H1 (cell line): Measurements from ENCODE around the gene GCK. TPM values are rescaled to one million over a fixed set of nuclear protein-coding genes. Genes with fewer than 3 reads are reported as not detected.
A peak's percentile ranks its signal among the peaks of the same experiment; 100 is the strongest.

Source experiments
- CTCF ChIA-PET: fragments of 300-600 bp; sonication (Branson Sonifier 250); formaldehyde crosslinking; loops from one replicate; lab custom pipeline; 2021; ENCODE audit not compliant: partially characterized antibody; lab: Charles Lee
- POLR2A ChIA-PET: fragments of 300-600 bp; sonication (Branson Sonifier 250); formaldehyde crosslinking; loops from one replicate; lab custom pipeline; 2021; ENCODE audit warnings: inconsistent platforms; ENCODE audit not compliant: partially characterized antibody; lab: Charles Lee
- DNase-seq, 2 experiments: peaks; one replicate each; pipeline versions ENCODE4 v3.0.0 to v3.0.0-alpha.2; 2010 to 2022; ENCODE audit warnings: low spot score in 2 of 2, low read depth in 1 of 2, mixed read lengths in 1 of 2
- FAIRE-seq: peaks from 2 replicates; lab custom pipeline; 2011; peaks lifted over from hg19 to GRCh38; lab: Jason Lieb, UNC
- H2AFZ ChIP-seq: 2 replicates; pipeline ENCODE4 v1.8.1; 2012; ENCODE audit warnings: low read length, inconsistent platforms
- H2AK5ac ChIP-seq: 2 replicates; pipeline ENCODE4 v1.6.1; 2013; ENCODE audit warnings: low read depth, low read length
- H2BK120ac ChIP-seq: replicated peaks from 2 replicates; pipeline ENCODE3; 2013; ENCODE audit warnings: low read depth, low read length, inconsistent platforms
- H2BK12ac ChIP-seq: 2 replicates; pipeline ENCODE4 v1.6.1; 2013; ENCODE audit warnings: low read depth, low read length
- H2BK15ac ChIP-seq: 2 replicates; pipeline ENCODE4 v1.6.1; 2013; ENCODE audit warnings: low read length
- H2BK20ac ChIP-seq: 2 replicates; pipeline ENCODE4 v1.6.1; 2013; ENCODE audit warnings: low read length
- H2BK5ac ChIP-seq: 2 replicates; pipeline ENCODE4 v1.6.1; 2013; ENCODE audit warnings: low read depth, low read length
- H3K14ac ChIP-seq: 2 replicates; pipeline ENCODE4 v1.6.1; 2013; ENCODE audit warnings: inconsistent platforms; ENCODE audit not compliant: insufficient read length
- H3K18ac ChIP-seq: 2 replicates; pipeline ENCODE4 v1.6.1; 2013; ENCODE audit warnings: low read length; ENCODE audit errors: extremely low read depth
- H3K23ac ChIP-seq: 2 replicates; pipeline ENCODE4 v1.6.1; 2013; ENCODE audit warnings: inconsistent platforms; ENCODE audit not compliant: insufficient read length
- H3K23me2 ChIP-seq: 2 replicates; pipeline ENCODE4 v1.6.1; 2013; ENCODE audit warnings: low read depth, low read length
- H3K27ac ChIP-seq: 2 replicates; pipeline ENCODE4 v1.6.1; 2011; ENCODE audit warnings: low read depth, low read length, inconsistent platforms
- H3K27me3 ChIP-seq, 4 experiments: replicated peaks in 1 of 4; 1 replicate in 1 of 4; 2 replicates in 3 of 4; pipeline versions ENCODE4 v1.6.1 to v1.8.1; 2011 to 2013; ENCODE audit warnings: low read length in 3 of 4, mild to moderate bottlenecking in 3 of 4, inconsistent platforms in 2 of 4, mixed read lengths in 2 of 4, moderate library complexity in 1 of 4; ENCODE audit not compliant: control insufficient read depth in 3 of 4, insufficient read depth in 3 of 4; ENCODE audit errors: extremely low read depth in 1 of 4
- H3K36me3 ChIP-seq, 4 experiments: 2 replicates each; pipeline versions ENCODE4 v1.6.1 to v1.8.1; 2011 to 2013; ENCODE audit warnings: mild to moderate bottlenecking in 4 of 4, low read length in 3 of 4, moderate library complexity in 2 of 4, control low read depth in 1 of 4, inconsistent platforms in 1 of 4; ENCODE audit not compliant: insufficient read depth in 4 of 4, control insufficient read depth in 2 of 4
- H3K4ac ChIP-seq: replicated peaks from 2 replicates; pipeline ENCODE3; 2013; ENCODE audit warnings: low read length, low read depth, mixed read lengths, inconsistent platforms; ENCODE audit not compliant: insufficient read length
- H3K4me1 ChIP-seq, 4 experiments: replicated peaks in 1 of 4; 1 replicate in 1 of 4; 2 replicates in 3 of 4; pipeline versions ENCODE4 v1.6.1 to v1.8.1; 2011 to 2013; ENCODE audit warnings: low read length in 3 of 4, inconsistent platforms in 2 of 4, mixed read lengths in 1 of 4; ENCODE audit not compliant: insufficient read depth in 4 of 4, control insufficient read depth in 3 of 4
- H3K4me2 ChIP-seq, 2 experiments: 2 replicates each; pipeline versions ENCODE4 v1.6.1 to v1.8.1; 2011 to 2013; ENCODE audit warnings: low read depth in 2 of 2, low read length in 2 of 2, control low read depth in 1 of 2, inconsistent platforms in 1 of 2, mild to moderate bottlenecking in 1 of 2; ENCODE audit not compliant: insufficient read depth in 1 of 2
- H3K4me3 ChIP-seq, 4 experiments: fragments of 200-600, 300-600 bp in 1 of 4; sonication (generic), shearing (Covaris generic), sonication (Bioruptor Twin) in 1 of 4; 2 replicates each; pipeline versions ENCODE4 v1.5.1 to v1.8.1; 2011 to 2016; ENCODE audit warnings: low read length in 4 of 4, low read depth in 3 of 4, control low read depth in 2 of 4, inconsistent platforms in 2 of 4, mild to moderate bottlenecking in 2 of 4, mixed read lengths in 1 of 4, moderate library complexity in 1 of 4; ENCODE audit not compliant: insufficient read depth in 2 of 4; ENCODE audit errors: extremely low read depth in 1 of 4
- H3K56ac ChIP-seq: replicated peaks from 2 replicates; pipeline ENCODE3; 2013; ENCODE audit warnings: low read depth, mild to moderate bottlenecking, mixed read lengths, low read length, inconsistent platforms; ENCODE audit not compliant: insufficient read length
- H3K79me1 ChIP-seq: 2 replicates; pipeline ENCODE4 v1.6.1; 2013; ENCODE audit warnings: low read depth, low read length, control low read depth
- H3K79me2 ChIP-seq, 2 experiments: 2 replicates each; pipeline versions ENCODE4 v1.6.1 to v1.8.1; 2012 to 2013; ENCODE audit warnings: low read length in 2 of 2, mild to moderate bottlenecking in 2 of 2, inconsistent platforms in 1 of 2; ENCODE audit not compliant: insufficient read depth in 2 of 2, control insufficient read depth in 1 of 2
- H3K9ac ChIP-seq, 4 experiments: replicated peaks in 1 of 4; 1 replicate in 1 of 4; 2 replicates in 3 of 4; pipeline versions ENCODE4 v1.6.1 to v1.8.1; 2011 to 2013; ENCODE audit warnings: low read depth in 3 of 4, low read length in 3 of 4, control low read depth in 2 of 4, mild to moderate bottlenecking in 2 of 4, moderate library complexity in 2 of 4, inconsistent platforms in 1 of 4; ENCODE audit errors: extremely low read depth in 1 of 4
- H3K9me3 ChIP-seq, 2 experiments: 2 replicates each; pipeline versions ENCODE4 v1.6.1 to v1.8.1; 2012 to 2013; ENCODE audit warnings: mild to moderate bottlenecking in 2 of 2, moderate library complexity in 2 of 2, control low read depth in 1 of 2, inconsistent platforms in 1 of 2, low read depth in 1 of 2, low read length in 1 of 2, mixed read lengths in 1 of 2; ENCODE audit not compliant: insufficient read depth in 2 of 2
- H4K20me1 ChIP-seq, 2 experiments: replicated peaks in 1 of 2; 2 replicates each; pipeline versions ENCODE3 to v1.8.1; 2011 to 2013; ENCODE audit warnings: inconsistent platforms in 2 of 2, low read length in 2 of 2, mild to moderate bottlenecking in 1 of 2; ENCODE audit not compliant: insufficient read depth in 2 of 2, control insufficient read depth in 1 of 2
- H4K5ac ChIP-seq: 2 replicates; pipeline ENCODE4 v1.6.1; 2013; ENCODE audit warnings: low read length, low read depth, mixed read lengths, inconsistent platforms; ENCODE audit not compliant: insufficient read length
- H4K8ac ChIP-seq: 2 replicates; pipeline ENCODE4 v1.8.0; 2013; ENCODE audit warnings: mild to moderate bottlenecking, moderate library complexity, low read length, inconsistent platforms; ENCODE audit not compliant: insufficient read depth; ENCODE audit errors: extremely low read depth
- H4K91ac ChIP-seq: replicated peaks from 2 replicates; pipeline ENCODE3; 2013; ENCODE audit warnings: low read length, mixed read lengths, inconsistent platforms; ENCODE audit not compliant: insufficient read length
- HDAC2 ChIP-seq, 2 experiments: fragments of 300-600 bp in 1 of 2; sonication (generic) in 1 of 2; IDR thresholded peaks; 2 replicates each; pipeline ENCODE4 v1.6.1; 2011 to 2012; ENCODE audit warnings: low read depth in 2 of 2, low read length in 2 of 2, mild to moderate bottlenecking in 2 of 2, moderate library complexity in 2 of 2, borderline replicate concordance in 1 of 2, inconsistent platforms in 1 of 2
- WGBS, 2 experiments: shearing (Covaris generic) in 1 of 2; methylation state at CpG; one replicate each; pipeline versions ENCODE4 v1.1.6 to v1.1.7; 2013 to 2015; ENCODE audit warnings: low lambda C conversion rate in 2 of 2, mixed read lengths in 2 of 2, inconsistent platforms in 1 of 2, low coverage in 1 of 2, missing lambda C conversion rate in 1 of 2; ENCODE audit not compliant: insufficient replicate concordance in 2 of 2, insufficient coverage in 1 of 2, insufficient read length in 1 of 2; ENCODE audit errors: extremely low coverage in 1 of 2, missing lambda C conversion rate in 1 of 2; 5-methylcytosine and 5-hydroxymethylcytosine counted together
- polyA plus RNA-seq, 7 experiments: library from polyadenylated mRNA; depleted of rRNA in 3 of 7; stranded (reverse) in 5 of 7; unstranded in 2 of 7; fragments of >200 nt in 5 of 7; fragments of 200-250 nt in 2 of 7; gene quantifications; 1 replicate in 5 of 7; 2 replicates in 1 of 7; 4 replicates in 1 of 7; pipeline versions ENCODE4 v1.2.1 to v1.2.3, GENCODE V29; 2011 to 2013; ENCODE audit warnings: missing spikeins in 2 of 7, mixed read lengths in 2 of 7
- total RNA-seq: library from RNA; stranded (reverse); fragmentation: NEBNext Ultra II Directional; extraction: Animal tissue kit (Norgen Biotek cat#: 25700); gene quantifications from 2 replicates; pipeline ENCODE4 v1.2.1, GENCODE V29; 2021

GCK gene
- total and polyA plus RNA-seq, 2 of the 8 experiments (the other 6 are each of a cell fraction or from before 2014, with no cell fraction given) = 2.4 to 4.9 TPM

- Histone ChIP-seq H3K4me1 (peaks cover 0 to 23% (median 19%) of the 10 kb centered on the region in 4 experiments; a peak in 6 of 7 replicates), H4K91ac (no peak overlapping the region), H3K79me2 (no peaks in the 10 kb centered on the region), H2BK20ac (no peak overlapping the region), H3K9ac (no peak overlapping the region), H2BK120ac (no peak overlapping the region), H2BK12ac (no peak overlapping the region), H3K36me3 (peaks cover under 1 to 10% (median under 1%) of the 10 kb centered on the region in 4 experiments; a peak in 5 of 8 replicates), H3K9me3 (no peaks in the 10 kb centered on the region; a peak in 1 of 4 replicates), H3K27ac (no peak overlapping the region), H4K20me1 (peaks cover 0 to 2% of the 10 kb centered on the region in 2 experiments), H3K18ac (no peak overlapping the region), H3K23ac (no peak overlapping the region), H3K4me3 (no peak overlapping the region), H2BK5ac (no peak overlapping the region), H3K56ac (no peak overlapping the region), H3K79me1 (no peaks in the 10 kb centered on the region), H2AFZ (no peak overlapping the region), H4K8ac (no peak overlapping the region; the same call in 1 of the 2 replicates), H3K23me2 (no peaks in the 10 kb centered on the region), H3K4ac (no peak overlapping the region), H2BK15ac (no peak overlapping the region), H4K5ac (no peak overlapping the region), H2AK5ac (no peak overlapping the region), H3K4me2 (no peak overlapping the region), H3K14ac (no peak overlapping the region), H3K27me3 (no peaks in the 10 kb centered on the region)
- POLR2A ChIA-PET = interaction anchor here (0.7 to 1.0 kb wide), 2 partner anchors 96 to 111 kb away, joined by 3 read pairs; no protein-coding TSS in a partner anchor
- no peak for TF ChIP-seq HDAC2 (IDR thresholded peaks at IDR 0.05; ENCODE audit: borderline replicate concordance in 1 of 2, low read depth in 2 of 2, low read length in 2 of 2)
- no peak for FAIRE-seq
- WGBS, 2 experiments = 88% methylated on average over 13 of the region's 13 CpGs; no CpG with 5 or more reads in 1 of the 2 experiments
- DNase-seq = peak in 1 of 2 experiments; percentile 45
- CTCF ChIA-PET = interaction anchor here (0.8 to 6.0 kb wide), 11 partner anchors 8 to 144 kb away, joined by 3 to 35 read pairs (median 4); partner anchors contain the start of gene YKT6
Measured at GRCh38 chr7:44216521-44217222, 27.4 kb upstream of the GCK start.
